Kidney (tissue), 14 donors: Measurements from ENCODE around the gene DYNC1LI2. TPM values are rescaled to one million over a fixed set of nuclear protein-coding genes. Genes with fewer than 3 reads are reported as not detected.

ENCODE experiments used
- DNase-seq, 5 donors: peaks; one replicate each; pipeline ENCODE4 v3.0.0-alpha.2; 2013 to 2020
- FAIRE-seq: peaks from 2 replicates; lab custom pipeline; 2012; peaks lifted over from hg19 to GRCh38; lab: Jason Lieb, UNC
- H3K27ac ChIP-seq, 2 donors: one replicate each; pipeline ENCODE4 v1.7.0; 2013; ENCODE audit warnings: low read depth in 2 of 2, low read length in 2 of 2, inconsistent platforms in 1 of 2
- H3K27me3 ChIP-seq: one replicate; pipeline ENCODE4 v1.7.1; 2013; ENCODE audit warnings: low read length, inconsistent platforms; ENCODE audit not compliant: control insufficient read depth, insufficient read depth
- H3K36me3 ChIP-seq, 3 donors: one replicate each; pipeline versions ENCODE4 v1.7.0 to v1.7.1; 2013; ENCODE audit warnings: low read length in 3 of 3, control low read depth in 1 of 3, inconsistent platforms in 1 of 3; ENCODE audit not compliant: insufficient read depth in 3 of 3, control insufficient read depth in 2 of 3
- H3K4me1 ChIP-seq, 3 donors: one replicate each; pipeline versions ENCODE4 v1.7.0 to v1.7.1; 2013; ENCODE audit warnings: low read length in 3 of 3, inconsistent platforms in 1 of 3, low read depth in 1 of 3; ENCODE audit not compliant: control insufficient read depth in 2 of 3, insufficient read depth in 2 of 3
- H3K4me3 ChIP-seq, 3 donors: one replicate each; pipeline versions ENCODE4 v1.7.0 to v1.8.1; 2013; ENCODE audit warnings: low read length in 3 of 3, control low read depth in 1 of 3, inconsistent platforms in 1 of 3
- H3K9ac ChIP-seq, 3 donors: one replicate each; pipeline versions ENCODE4 v1.7.0 to v1.7.1; 2013; ENCODE audit warnings: low read length in 3 of 3, control low read depth in 1 of 3, inconsistent platforms in 1 of 3
- H3K9me3 ChIP-seq, 3 donors: one replicate each; pipeline versions ENCODE4 v1.7.0 to v1.7.1; 2013; ENCODE audit warnings: low read length in 3 of 3, control low read depth in 1 of 3, inconsistent platforms in 1 of 3; ENCODE audit not compliant: control insufficient read depth in 2 of 3, insufficient read depth in 1 of 3
- intact Hi-C: fragments of 100-400 bp; cut with DNase I; formaldehyde crosslinking; loops from one replicate; pipeline ENCODE4 v1.11.1; 2022
- polyA plus RNA-seq: library from polyadenylated mRNA; stranded (reverse); fragments of 350-450 nt; fragmentation: Illumina TruSeq; extraction: RNeasy Lipid Tissue Mini Kit (QIAGEN cat#74804); gene quantifications from one replicate; pipeline ENCODE4 v1.2.3, GENCODE V29; 2014; ENCODE audit warnings: low read depth, low replicate concordance; ENCODE audit not compliant: insufficient read depth
- total RNA-seq: library from RNA; stranded (reverse); fragmentation: NEBNext Ultra II Directional; extraction: Animal tissue kit (Norgen Biotek cat#: 25700); gene quantifications from one replicate; pipeline ENCODE4 v1.2.1, GENCODE V29; 2021
- TF ChIP-seq, protein P1 (sequence below): IDR thresholded peaks from 3 replicates; pipeline ENCODE4 v1.5.1; 2012; ENCODE audit warnings: mild to moderate bottlenecking, moderate library complexity, borderline replicate concordance; ENCODE audit not compliant: insufficient read depth; ENCODE audit errors: extremely low read depth
- donor health status: control.
- donor health status: control.
- donor health status: control.
- donor health status: control.
- donor health status: control.
- donor health status: DM: yes; HTN: yes; CAD: no.
- donor health status: Normal renal cell carcinoma (clear cell type).

The DYNC1LI2 gene
- total and polyA plus RNA-seq, 2 donors from 2014 or later = 32.0 to 119 TPM

DNA sequence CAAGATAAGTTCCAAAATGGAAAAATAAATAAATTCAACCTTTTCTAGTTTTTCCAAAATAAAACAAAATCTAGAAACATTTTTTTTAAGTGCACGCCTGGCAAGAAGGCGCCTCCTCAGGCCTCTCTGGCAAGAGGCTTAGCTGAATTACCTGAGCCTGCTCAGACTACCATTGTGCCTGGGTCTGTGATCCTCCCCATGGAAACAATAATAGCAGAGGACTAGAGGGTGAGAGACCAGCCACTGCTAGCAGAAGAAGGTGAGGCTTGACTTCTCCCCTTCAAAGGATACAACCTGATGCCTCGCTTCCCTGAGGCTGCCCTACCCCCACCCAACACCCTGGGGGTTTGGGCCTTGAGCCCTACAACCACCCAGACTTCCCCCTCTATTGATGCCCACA lies 35.1 kb upstream of the DYNC1LI2 start:
- no peak for DNase-seq

DNA sequence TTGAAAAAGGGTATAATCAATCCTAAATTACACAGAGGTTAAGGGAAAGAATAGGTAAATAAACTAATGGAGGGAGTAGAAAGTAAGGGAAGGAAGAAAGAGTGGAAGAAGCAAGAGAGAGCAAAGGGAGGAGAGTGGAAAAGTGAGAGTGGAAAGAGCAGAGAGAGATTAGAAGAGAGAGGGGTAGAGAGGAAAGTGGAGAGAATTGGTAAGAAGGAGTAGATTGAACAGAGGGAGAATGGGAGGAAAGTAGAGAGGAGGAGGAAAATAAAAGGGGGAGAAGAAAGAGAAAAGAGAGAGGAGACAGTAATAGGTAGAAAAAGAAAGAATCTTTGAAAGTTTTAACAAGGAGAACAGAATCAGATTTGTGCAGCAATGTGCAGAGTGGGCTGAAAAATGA lies 25.0 kb upstream of the DYNC1LI2 start:
- FAIRE-seq (no peak), DNase-seq (no peak)
- Histone ChIP-seq H3K4me1 (no peaks in the 10 kb centered on the region), H3K9ac (no peak overlapping the region), H3K27ac (no peak overlapping the region), H3K27me3 (no peaks in the 10 kb centered on the region), H3K4me3 (no peak overlapping the region), H3K36me3 (no peaks in the 10 kb centered on the region), H3K9me3 (no peaks in the 10 kb centered on the region)
- intact Hi-C loops = no loop called here
- TF ChIP-seq, protein P1, sequence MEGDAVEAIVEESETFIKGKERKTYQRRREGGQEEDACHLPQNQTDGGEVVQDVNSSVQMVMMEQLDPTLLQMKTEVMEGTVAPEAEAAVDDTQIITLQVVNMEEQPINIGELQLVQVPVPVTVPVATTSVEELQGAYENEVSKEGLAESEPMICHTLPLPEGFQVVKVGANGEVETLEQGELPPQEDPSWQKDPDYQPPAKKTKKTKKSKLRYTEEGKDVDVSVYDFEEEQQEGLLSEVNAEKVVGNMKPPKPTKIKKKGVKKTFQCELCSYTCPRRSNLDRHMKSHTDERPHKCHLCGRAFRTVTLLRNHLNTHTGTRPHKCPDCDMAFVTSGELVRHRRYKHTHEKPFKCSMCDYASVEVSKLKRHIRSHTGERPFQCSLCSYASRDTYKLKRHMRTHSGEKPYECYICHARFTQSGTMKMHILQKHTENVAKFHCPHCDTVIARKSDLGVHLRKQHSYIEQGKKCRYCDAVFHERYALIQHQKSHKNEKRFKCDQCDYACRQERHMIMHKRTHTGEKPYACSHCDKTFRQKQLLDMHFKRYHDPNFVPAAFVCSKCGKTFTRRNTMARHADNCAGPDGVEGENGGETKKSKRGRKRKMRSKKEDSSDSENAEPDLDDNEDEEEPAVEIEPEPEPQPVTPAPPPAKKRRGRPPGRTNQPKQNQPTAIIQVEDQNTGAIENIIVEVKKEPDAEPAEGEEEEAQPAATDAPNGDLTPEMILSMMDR = no peak

More for the DNA sequence above, 35.1 kb upstream of the DYNC1LI2 start:
- TF ChIP-seq, protein P1 = no peak
- Histone ChIP-seq H3K9me3 (no peaks in the 10 kb centered on the region), H3K9ac (no peak overlapping the region), H3K4me1 (no peaks in the 10 kb centered on the region), H3K4me3 (no peak overlapping the region), H3K27me3 (no peaks in the 10 kb centered on the region), H3K36me3 (no peaks in the 10 kb centered on the region), H3K27ac (no peak overlapping the region)
- FAIRE-seq = no peak
- intact Hi-C loops = no loop called here

DNA sequence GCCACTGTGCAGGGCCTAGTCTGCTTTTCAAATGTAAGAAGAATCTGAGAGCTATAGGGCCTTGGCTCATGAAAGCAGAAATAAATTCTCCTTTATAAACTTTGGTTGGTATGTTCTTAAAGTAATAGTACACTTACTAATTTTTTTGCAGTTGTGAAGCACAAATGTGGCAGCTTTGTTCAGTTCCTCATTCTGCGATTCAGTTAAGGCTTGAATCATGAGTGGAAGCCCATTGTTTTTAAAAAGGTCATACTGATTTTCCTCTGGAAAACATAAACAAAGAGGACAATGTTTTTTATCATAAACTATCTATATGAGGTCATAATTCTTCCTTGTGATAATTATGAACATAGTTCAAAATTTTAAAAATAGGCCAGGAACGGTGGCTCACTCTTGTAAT lies 23.6 kb upstream of the DYNC1LI2 start:
- DNase-seq (no peak), FAIRE-seq (no peak)
- H3K9me3 ChIP-seq = no peaks in the 10 kb centered on the region
- no peaks in the 10 kb centered on the region for H3K27me3 ChIP-seq
- no peak overlapping the region for H3K4me3 ChIP-seq
- no peak overlapping the region for H3K9ac ChIP-seq
- H3K36me3 ChIP-seq = no peaks in the 10 kb centered on the region
- H3K4me1 ChIP-seq = no peaks in the 10 kb centered on the region
- intact Hi-C loops = no loop called here
- no peak overlapping the region for H3K27ac ChIP-seq
- TF ChIP-seq, protein P1 = no peak

DNA sequence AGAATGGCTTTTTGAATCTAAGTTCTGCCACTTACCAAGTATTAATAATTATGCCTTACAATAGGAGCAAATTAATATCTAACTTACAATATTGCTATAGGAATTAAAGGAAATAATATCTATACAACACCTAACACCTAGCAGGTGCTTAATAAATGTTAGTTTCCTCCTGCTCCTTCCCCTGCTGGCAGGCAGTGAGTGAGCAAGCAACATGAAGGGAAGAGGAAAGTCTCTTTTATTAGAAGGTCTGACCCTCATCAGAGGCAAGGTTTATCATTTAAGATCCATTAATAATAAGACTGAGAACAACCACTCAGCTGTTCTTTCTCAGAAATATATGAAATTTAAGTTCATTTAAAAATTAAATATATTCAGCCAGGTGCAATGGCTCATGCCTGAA lies 6.7 kb upstream of the DYNC1LI2 start:
- DNase-seq (no peak), FAIRE-seq (no peak)
- no peaks in the 10 kb centered on the region for H3K36me3 ChIP-seq
- no peaks in the 10 kb centered on the region for H3K4me1 ChIP-seq
- no peaks in the 10 kb centered on the region for H3K9me3 ChIP-seq
- TF ChIP-seq, protein P1 = no peak
- H3K27me3 ChIP-seq = no peaks in the 10 kb centered on the region
- intact Hi-C loops = no loop called here
- H3K27ac ChIP-seq = no peak overlapping the region
- H3K4me3 ChIP-seq = no peak overlapping the region
- H3K9ac ChIP-seq = no peak overlapping the region
